HCT116 (cell line): Measurements from ENCODE around the gene CSNK2A1. TPM values are rescaled to one million over a fixed set of nuclear protein-coding genes. Genes with fewer than 3 reads are reported as not detected.

Experiments used
- ATAC-seq: fragments of 200-7000 bp; cut with Tn5 transposase; 2 replicates; pipeline ENCODE4 v1.9.1; 2020; ENCODE audit warnings: mild to moderate bottlenecking, moderate library complexity
- BruUV-seq: library from RNA; stranded (reverse); fragments of 400-500 nt; replicated peaks from 2 replicates; lab custom pipeline; 2021; lab: Mats Ljungman, UMichigan
- CTCF ChIA-PET: fragments of 300-600 bp; sonication (Branson Sonifier 250); formaldehyde crosslinking; loops from one replicate; lab custom pipeline; 2021; ENCODE audit warnings: antibody characterized with exemption; lab: Charles Lee
- POLR2A ChIA-PET: fragments of 300-600, 350-600 bp; sonication (Branson Sonifier 250); formaldehyde crosslinking; loops from one replicate; lab custom pipeline; 2021; ENCODE audit warnings: antibody characterized with exemption; lab: Charles Lee
- RAD21 ChIA-PET, 2 experiments: fragments of 300-600 bp; sonication (Branson Sonifier 250); formaldehyde crosslinking; loops; one replicate each; lab custom pipeline; 2023; ENCODE audit warnings: low total read pairs in 2 of 2; ENCODE audit not compliant: uncharacterized antibody in 2 of 2, unreplicated experiment in 2 of 2, low non-redundant PET in 1 of 2; lab: Charles Lee
- DNase-seq: peaks from one replicate; pipeline ENCODE4 v3.0.0-alpha.2; 2010; ENCODE audit warnings: low read depth, low spot score
- H2AFZ ChIP-seq: fragments of 200-600 bp; shearing (Covaris generic), sonication (generic); 2 replicates; pipeline ENCODE4 v1.6.1; 2017; ENCODE audit warnings: low read depth, mixed run types, mixed read lengths, antibody characterized with exemption, low read length; ENCODE audit not compliant: poor library complexity, severe bottlenecking
- H3K27ac ChIP-seq: 2 replicates; pipeline ENCODE4 v1.5.1; 2012; ENCODE audit warnings: low read depth, low read length
- H3K27me3 ChIP-seq: fragments of 200-600 bp; sonication (generic); 2 replicates; pipeline ENCODE4 v1.6.1; 2016; ENCODE audit warnings: mixed run types, low read length, mixed read lengths; ENCODE audit not compliant: insufficient read depth
- H3K36me3 ChIP-seq, 2 experiments: fragments of 200-500 bp in 1 of 2; fragments of 200-600 bp in 1 of 2; sonication (Bioruptor generic) in 1 of 2; sonication (generic) in 1 of 2; 2 replicates each; pipeline versions ENCODE4 v1.5.1 to v1.6.1; 2014 to 2016; ENCODE audit warnings: low read length in 2 of 2, inconsistent platforms in 1 of 2, mixed read lengths in 1 of 2, mixed run types in 1 of 2; ENCODE audit not compliant: insufficient read depth in 2 of 2, control insufficient read depth in 1 of 2
- H3K4me1 ChIP-seq, 2 experiments: fragments of 200-600 bp in 1 of 2; sonication (generic) in 1 of 2; 2 replicates each; pipeline versions ENCODE4 v1.5.1 to v1.6.1; 2012 to 2017; ENCODE audit warnings: low read length in 2 of 2, inconsistent platforms in 1 of 2, mild to moderate bottlenecking in 1 of 2, mixed read lengths in 1 of 2, mixed run types in 1 of 2, moderate library complexity in 1 of 2; ENCODE audit not compliant: insufficient read depth in 2 of 2, control insufficient read depth in 1 of 2
- H3K4me2 ChIP-seq: fragments of 200-600 bp; sonication (generic); 2 replicates; pipeline ENCODE4 v1.6.1; 2017; ENCODE audit warnings: mixed run types, low read length, mixed read lengths
- H3K4me3 ChIP-seq, 2 experiments: fragments of 200-600 bp in 1 of 2; sonication (generic) in 1 of 2; replicated peaks in 1 of 2; 2 replicates each; pipeline ENCODE4 v1.5.1; 2011 to 2016; ENCODE audit warnings: low read length in 2 of 2, control low read depth in 1 of 2, low read depth in 1 of 2, mild to moderate bottlenecking in 1 of 2, mixed read lengths in 1 of 2, mixed run types in 1 of 2
- H3K79me2 ChIP-seq: fragments of 200-600 bp; sonication (generic); 2 replicates; pipeline ENCODE4 v1.6.1; 2017; ENCODE audit warnings: mild to moderate bottlenecking, mixed run types, low read length, moderate library complexity, mixed read lengths; ENCODE audit not compliant: insufficient read depth
- H3K9ac ChIP-seq: fragments of 200-600 bp; sonication (generic); 2 replicates; pipeline ENCODE4 v1.6.1; 2016; ENCODE audit warnings: low read length, mixed read lengths
- H3K9me2 ChIP-seq: fragments of 200-600 bp; sonication (generic), shearing (Covaris generic); 2 replicates; pipeline ENCODE4 v1.6.1; 2017; ENCODE audit warnings: mixed run types, mild to moderate bottlenecking, moderate library complexity; ENCODE audit not compliant: insufficient read depth
- H3K9me3 ChIP-seq, 2 experiments: fragments of 200-500 bp in 1 of 2; fragments of 200-600 bp in 1 of 2; sonication (Bioruptor generic) in 1 of 2; sonication (generic) in 1 of 2; 2 replicates each; pipeline ENCODE4 v1.6.1; 2014 to 2017; ENCODE audit warnings: low read length in 2 of 2, mixed read lengths in 2 of 2, inconsistent platforms in 1 of 2, low read depth in 1 of 2, mild to moderate bottlenecking in 1 of 2, mixed run types in 1 of 2, moderate library complexity in 1 of 2; ENCODE audit not compliant: control insufficient read depth in 1 of 2, insufficient read depth in 1 of 2
- H4K20me1 ChIP-seq: fragments of 200-600 bp; sonication (generic), shearing (Covaris generic); 2 replicates; pipeline ENCODE4 v1.6.1; 2017; ENCODE audit warnings: mixed run types, mild to moderate bottlenecking, moderate library complexity; ENCODE audit not compliant: insufficient read depth
- ATF3 ChIP-seq: IDR thresholded peaks from 2 replicates; pipeline ENCODE4 v1.6.1; 2012
- CBX3 ChIP-seq: IDR thresholded peaks from 2 replicates; pipeline ENCODE4 v1.6.1; 2012; ENCODE audit warnings: low read depth
- EGR1 ChIP-seq: IDR thresholded peaks from 2 replicates; pipeline ENCODE4 v1.6.1; 2012; ENCODE audit warnings: low read depth
- ELF1 ChIP-seq: IDR thresholded peaks from 2 replicates; pipeline ENCODE4 v1.6.1; 2012; ENCODE audit warnings: low read depth, borderline replicate concordance
- EZH2 ChIP-seq: fragments of 200-600 bp; sonication (generic); IDR thresholded peaks from 2 replicates; pipeline ENCODE4 v1.6.1; 2017; ENCODE audit warnings: antibody characterized with exemption, mixed run types
- EZH2phosphoT487 ChIP-seq: fragments of 200-600 bp; IDR thresholded peaks from 2 replicates; pipeline ENCODE4 v1.6.1; 2018; ENCODE audit warnings: antibody characterized with exemption, borderline replicate concordance
- FOSL1 ChIP-seq: IDR thresholded peaks from 2 replicates; pipeline ENCODE4 v1.6.1; 2012; ENCODE audit warnings: low read depth
- JUND ChIP-seq: IDR thresholded peaks from 2 replicates; pipeline ENCODE4 v1.6.1; 2012
- MAX ChIP-seq: IDR thresholded peaks from 2 replicates; pipeline ENCODE4 v1.6.1; 2012
- POLR2AphosphoS5 ChIP-seq: IDR thresholded peaks from 2 replicates; pipeline ENCODE4 v1.6.1; 2011; ENCODE audit warnings: mild to moderate bottlenecking, low read depth, low read length, moderate library complexity
- RAD21 ChIP-seq: IDR thresholded peaks from 2 replicates; pipeline ENCODE4 v1.6.1; 2012; ENCODE audit warnings: low read depth, mild to moderate bottlenecking
- REST ChIP-seq: IDR thresholded peaks from 2 replicates; pipeline ENCODE4 v1.6.1; 2012; ENCODE audit warnings: low read depth
- SRF ChIP-seq: IDR thresholded peaks from 2 replicates; pipeline ENCODE4 v1.6.1; 2012; ENCODE audit warnings: low read depth
- TCF7L2 ChIP-seq: IDR thresholded peaks from 2 replicates; pipeline ENCODE4 v1.7.0; 2011; ENCODE audit warnings: borderline replicate concordance, inconsistent platforms; ENCODE audit not compliant: insufficient read depth, insufficient read length; ENCODE audit errors: extremely low read depth
- YY1 ChIP-seq: IDR thresholded peaks from 2 replicates; pipeline ENCODE4 v1.6.1; 2011; ENCODE audit warnings: low read length, low read depth, moderate library complexity, mild to moderate bottlenecking; ENCODE audit not compliant: insufficient replicate concordance; ENCODE audit errors: extremely low read depth
- ZBTB33 ChIP-seq: IDR thresholded peaks from 2 replicates; pipeline ENCODE4 v1.6.1; 2011; ENCODE audit warnings: mild to moderate bottlenecking, low read length, moderate library complexity; ENCODE audit not compliant: insufficient replicate concordance; ENCODE audit errors: extremely low read depth
- ZFX ChIP-seq: fragments of 450-650 bp; IDR thresholded peaks from 2 replicates; pipeline ENCODE4 v1.6.1; 2017
- intact Hi-C: fragments of 100-400 bp; cut with micrococcal nuclease; formaldehyde crosslinking; loops from 2 replicates; pipeline ENCODE4 v1.10.0; 2022
- total RNA-seq: library from RNA; stranded (reverse); gene quantifications from one replicate; pipeline ENCODE4 v1.2.1, GENCODE V29; 2021; ENCODE audit not compliant: unreplicated experiment

Gene CSNK2A1
- total RNA-seq, 1 experiment from 2014 or later: 284 TPM

- ChIA-PET RAD21 (no interaction called here), CTCF (no interaction called here), POLR2A (no interaction called here)
- H3K9me3 ChIP-seq: no peaks in the 10 kb centered on the region
- no peaks in the 10 kb centered on the region for H3K4me1 ChIP-seq
- H3K27me3 ChIP-seq: no peaks in the 10 kb centered on the region
- no peak for DNase-seq
- H2AFZ ChIP-seq: no peak overlapping the region
- H3K9me2 ChIP-seq: no peaks in the 10 kb centered on the region
- intact Hi-C loops: no loop called here
- H3K4me3 ChIP-seq: no peak overlapping the region
- H3K4me2 ChIP-seq: no peak overlapping the region
- no peak for ATAC-seq
- H4K20me1 ChIP-seq: no peaks in the 10 kb centered on the region
- TF ChIP-seq EZH2phosphoT487: no peak
- no peak for TF ChIP-seq EZH2
- no peak for TF ChIP-seq ELF1
- no peak for TF ChIP-seq FOSL1
- TF ChIP-seq JUND: no peak
- TF ChIP-seq REST: no peak
- TF ChIP-seq ZFX: no peak
- TF ChIP-seq YY1: no peak
- no peak for TF ChIP-seq CBX3
- no peak for TF ChIP-seq ZBTB33
- TF ChIP-seq TCF7L2: no peak
- no peak for TF ChIP-seq EGR1
- TF ChIP-seq ATF3: no peak
- TF ChIP-seq MAX: no peak
- TF ChIP-seq POLR2AphosphoS5: no peak
- no peak for TF ChIP-seq SRF
- TF ChIP-seq RAD21: no peak
- peaks cover 68 to 75% of the 10 kb centered on the region in 2 experiments for H3K36me3 ChIP-seq
- H3K9ac ChIP-seq: no peak overlapping the region
- peaks cover 6% of the 10 kb centered on the region; the same call in 1 of the 2 replicates for H3K79me2 ChIP-seq
- no TSS peak for BruUV-seq
- no peak overlapping the region for H3K27ac ChIP-seq
Observed at GRCh38 chr20:487655-488054, 55.9 kb downstream of the CSNK2A1 start.
